ENCODE data around the gene KAT8. TPM values are rescaled to one million over a fixed set of nuclear protein-coding genes. Genes with fewer than 3 reads are reported as not detected.

KAT8 gene
- total RNA-seq, result 10 to 100 TPM; 49.7 to 50.2 TPM

GRCh38 chr16:31117384-31118222 lies at the start of gene KAT8:
TSS of gene KAT8 (plus strand) at chr16:31117664. CDS start at chr16:31117682, 18 bp downstream.
- ATAC-seq (replicated peaks), result peak; percentile 95
- Mint-ChIP-seq H3K27ac (peak within 1 kb of the TSS; percentile 89), H3K36me3 (ENCODE audit: low read depth) (peaks cover 52% of the 10 kb centered on the region), H3K4me1 (peaks cover 10% of the 10 kb centered on the region), H3K4me3 (peak within 1 kb of the TSS; percentile 86), H3K9me3 (no peaks in the 10 kb centered on the region), H3K27me3 (no peaks in the 10 kb centered on the region)

GRCh38 chr16:31071861-31072260 lies 45.6 kb upstream of the KAT8 start:
- ATAC-seq (replicated peaks), result no peak
- Mint-ChIP-seq H3K36me3 (ENCODE audit: low read depth) (peaks cover 34% of the 10 kb centered on the region), H3K9me3 (no peaks in the 10 kb centered on the region), H3K4me3 (peak overlapping the region; percentile 93), H3K27me3 (no peaks in the 10 kb centered on the region), H3K4me1 (peaks cover 25% of the 10 kb centered on the region), H3K27ac (peak overlapping the region; percentile 95)

GRCh38 chr16:31072540-31073141 lies 44.8 kb upstream of the KAT8 start:
- Mint-ChIP-seq H3K4me1 (peaks cover 25% of the 10 kb centered on the region), H3K27ac (peak overlapping the region; percentile 95), H3K27me3 (no peaks in the 10 kb centered on the region), H3K4me3 (peak overlapping the region; percentile 93), H3K36me3 (ENCODE audit: low read depth) (peaks cover 41% of the 10 kb centered on the region), H3K9me3 (no peaks in the 10 kb centered on the region)
- ATAC-seq (replicated peaks), result no peak

GRCh38 chr16:31073142-31073969 lies 44.1 kb upstream of the KAT8 start:
- H3K4me3 Mint-ChIP-seq, result peak overlapping the region; percentile 93
- no peaks in the 10 kb centered on the region for H3K9me3 Mint-ChIP-seq
- H3K36me3 Mint-ChIP-seq (ENCODE audit: low read depth), result peaks cover 49% of the 10 kb centered on the region
- peak; percentile 69 for ATAC-seq (replicated peaks)
- H3K4me1 Mint-ChIP-seq, result peaks cover 25% of the 10 kb centered on the region
- no peaks in the 10 kb centered on the region for H3K27me3 Mint-ChIP-seq
- peak overlapping the region; percentile 95 for H3K27ac Mint-ChIP-seq

GRCh38 chr16:31073970-31074813 lies 43.3 kb upstream of the KAT8 start, which contains the start of the genes ZNF646 and ZNF668:
TSS of gene ZNF646 (plus strand) at chr16:31074422. CDS start at chr16:31076325, 1,903 bp downstream.
TSS of gene ZNF668 (minus strand) at chr16:31074240. CDS start at chr16:31064459, 9,781 bp downstream.
- Mint-ChIP-seq H3K27me3 (no peaks in the 10 kb centered on the region), H3K9me3 (no peaks in the 10 kb centered on the region), H3K4me3 (peak within 1 kb of the TSS; percentile 93), H3K4me1 (peaks cover 22% of the 10 kb centered on the region), H3K36me3 (ENCODE audit: low read depth) (peaks cover 56% of the 10 kb centered on the region), H3K27ac (peak within 1 kb of the TSS; percentile 95)
- ATAC-seq (replicated peaks), result peak; percentile 88

- no peaks in the 10 kb centered on the region for H3K9me3 Mint-ChIP-seq
- H3K27me3 Mint-ChIP-seq, result no peaks in the 10 kb centered on the region
- peak overlapping the region; percentile 93 for H3K4me3 Mint-ChIP-seq
- ATAC-seq (replicated peaks), result no peak
- H3K36me3 Mint-ChIP-seq (ENCODE audit: low read depth), result peaks cover 62% of the 10 kb centered on the region
- H3K4me1 Mint-ChIP-seq, result peaks cover 19% of the 10 kb centered on the region
- peak overlapping the region; percentile 95 for H3K27ac Mint-ChIP-seq
Measured at GRCh38 chr16:31074814-31075183, 42.7 kb upstream of the KAT8 start.

- H3K27me3 Mint-ChIP-seq, result no peaks in the 10 kb centered on the region
- no peak for ATAC-seq (replicated peaks)
- H3K36me3 Mint-ChIP-seq (ENCODE audit: low read depth), result peaks cover 76% of the 10 kb centered on the region
- H3K27ac Mint-ChIP-seq, result peak overlapping the region; percentile 50
- H3K4me3 Mint-ChIP-seq, result peak overlapping the region; percentile 93
- no peaks in the 10 kb centered on the region for H3K9me3 Mint-ChIP-seq
- peaks cover 19% of the 10 kb centered on the region for H3K4me1 Mint-ChIP-seq
Measured at GRCh38 chr16:31076319-31076718, 41.1 kb upstream of the KAT8 start.

GRCh38 chr16:31077024-31077423 lies 40.4 kb upstream of the KAT8 start:
- H3K36me3 Mint-ChIP-seq (ENCODE audit: low read depth), result peaks cover 78% of the 10 kb centered on the region
- H3K27ac Mint-ChIP-seq, result no peak overlapping the region
- no peak overlapping the region for H3K4me3 Mint-ChIP-seq
- H3K27me3 Mint-ChIP-seq, result no peaks in the 10 kb centered on the region
- no peaks in the 10 kb centered on the region for H3K9me3 Mint-ChIP-seq
- no peak for ATAC-seq (replicated peaks)
- peaks cover 13% of the 10 kb centered on the region for H3K4me1 Mint-ChIP-seq

GRCh38 chr16:31077592-31078396 lies 39.7 kb upstream of the KAT8 start:
- peaks cover 77% of the 10 kb centered on the region for H3K36me3 Mint-ChIP-seq (ENCODE audit: low read depth)
- H3K27ac Mint-ChIP-seq, result peak overlapping the region; percentile 59
- H3K27me3 Mint-ChIP-seq, result no peaks in the 10 kb centered on the region
- ATAC-seq (replicated peaks), result no peak
- no peaks in the 10 kb centered on the region for H3K9me3 Mint-ChIP-seq
- no peak overlapping the region for H3K4me3 Mint-ChIP-seq
- H3K4me1 Mint-ChIP-seq, result peaks cover 8% of the 10 kb centered on the region

GRCh38 chr16:31078597-31079341 lies 38.7 kb upstream of the KAT8 start:
- H3K27me3 Mint-ChIP-seq, result no peaks in the 10 kb centered on the region

GRCh38 chr16:31079342-31079944 lies 38.0 kb upstream of the KAT8 start:
- H3K27me3 Mint-ChIP-seq, result no peaks in the 10 kb centered on the region
- H3K27ac Mint-ChIP-seq, result no peak overlapping the region
- no peak overlapping the region for H3K4me3 Mint-ChIP-seq
- ATAC-seq (replicated peaks), result no peak
- H3K9me3 Mint-ChIP-seq, result no peaks in the 10 kb centered on the region
- H3K36me3 Mint-ChIP-seq (ENCODE audit: low read depth), result peaks cover 74% of the 10 kb centered on the region
- peaks cover 8% of the 10 kb centered on the region for H3K4me1 Mint-ChIP-seq

More at GRCh38 chr16:31078597-31079341, 38.7 kb upstream of the KAT8 start:
- H3K36me3 Mint-ChIP-seq (ENCODE audit: low read depth), result peaks cover 81% of the 10 kb centered on the region
- H3K4me1 Mint-ChIP-seq, result peaks cover 8% of the 10 kb centered on the region
- ATAC-seq (replicated peaks), result no peak
- no peak overlapping the region for H3K27ac Mint-ChIP-seq
- H3K9me3 Mint-ChIP-seq, result no peaks in the 10 kb centered on the region
- H3K4me3 Mint-ChIP-seq, result no peak overlapping the region

GRCh38 chr16:31080035-31080629 lies 37.3 kb upstream of the KAT8 start:
- ATAC-seq (replicated peaks), result no peak
- Mint-ChIP-seq H3K9me3 (no peaks in the 10 kb centered on the region), H3K27ac (no peak overlapping the region), H3K4me3 (no peak overlapping the region), H3K4me1 (peaks cover 1% of the 10 kb centered on the region), H3K36me3 (ENCODE audit: low read depth) (peaks cover 68% of the 10 kb centered on the region), H3K27me3 (no peaks in the 10 kb centered on the region)
